Natural killer cell (primary cell): ENCODE data around the gene AIFM2. TPM values are rescaled to one million over a fixed set of nuclear protein-coding genes. Genes with fewer than 3 reads are reported as not detected.
"Not testable (repeated sequence)": the region's sequence is repeated elsewhere in the genome, so short reads cannot be mapped to it uniquely, and the experiment has no call there.

Experiments
- ATAC-seq, 3 donors: fragments of 150-1000 bp in 2 of 3; fragments of 200-7000 bp in 1 of 3; cut with Tn5 transposase; 1 replicate in 1 of 3; 2 replicates in 2 of 3; pipeline ENCODE4 v1.10.0; 2021; ENCODE audit warnings: mild to moderate bottlenecking in 2 of 3, moderate library complexity in 2 of 3
- DNase-seq, 2 donors: peaks; one replicate each; pipeline versions ENCODE4 v3.0.0 to v3.0.0-alpha.2; 2013 to 2021; ENCODE audit warnings: mixed read lengths in 1 of 2
- H3K27ac ChIP-seq: one replicate; pipeline ENCODE4 v1.5.1; 2013; ENCODE audit warnings: mild to moderate bottlenecking, low read length
- H3K27me3 ChIP-seq: one replicate; pipeline ENCODE4 v1.6.1; 2013; ENCODE audit warnings: low read length; ENCODE audit not compliant: control insufficient read depth, insufficient read depth
- H3K36me3 ChIP-seq: one replicate; pipeline ENCODE4 v1.6.1; 2013; ENCODE audit warnings: low read length; ENCODE audit not compliant: control insufficient read depth, insufficient read depth
- H3K4me1 ChIP-seq: one replicate; pipeline ENCODE4 v1.6.1; 2013; ENCODE audit warnings: low read length; ENCODE audit not compliant: control insufficient read depth, insufficient read depth
- H3K4me3 ChIP-seq: one replicate; pipeline ENCODE4 v1.5.1; 2013; ENCODE audit warnings: low read length
- H3K9me3 ChIP-seq: one replicate; pipeline ENCODE4 v1.6.1; 2013; ENCODE audit warnings: low read length; ENCODE audit not compliant: control insufficient read depth, insufficient read depth
- H3K27ac Mint-ChIP-seq, 2 donors: one replicate each; pipeline ENCODE4 v1.8.0; 2022; ENCODE audit warnings: mild to moderate bottlenecking in 2 of 2, mixed read lengths in 2 of 2, moderate library complexity in 1 of 2
- H3K27me3 Mint-ChIP-seq, 2 donors: one replicate each; pipeline ENCODE4 v1.8.0; 2022; ENCODE audit warnings: low read depth in 2 of 2, mixed read lengths in 2 of 2
- H3K36me3 Mint-ChIP-seq: one replicate; pipeline ENCODE4 v1.8.0; 2022; ENCODE audit warnings: mixed read lengths
- H3K4me1 Mint-ChIP-seq, 2 donors: one replicate each; pipeline ENCODE4 v1.8.0; 2022; ENCODE audit warnings: mixed read lengths in 2 of 2
- H3K4me3 Mint-ChIP-seq: one replicate; pipeline ENCODE4 v1.8.0; 2022; ENCODE audit warnings: mild to moderate bottlenecking, moderate library complexity, mixed read lengths
- H3K9me3 Mint-ChIP-seq, 2 donors: one replicate each; pipeline ENCODE4 v1.8.0; 2022; ENCODE audit warnings: mixed read lengths in 2 of 2
- WGBS: methylation state at CpG from one replicate; pipeline ENCODE4 v1.1.7; 2013; ENCODE audit warnings: missing lambda C conversion rate; ENCODE audit not compliant: insufficient coverage; 5-methylcytosine and 5-hydroxymethylcytosine counted together
- intact Hi-C: fragments of 100-400 bp; cut with micrococcal nuclease; formaldehyde crosslinking; loops from one replicate; pipeline ENCODE4 v1.14.2; 2022
- total RNA-seq, 4 donors: library from RNA; stranded (reverse); fragments of 120-200 nt in 1 of 4; gene quantifications; one replicate each; pipeline versions ENCODE4 v1.2.3 to v1.2.4, GENCODE V29; 2013 to 2022
- TF ChIP-seq, protein P1 (sequence below): fragments of 200-600 bp; IDR thresholded peaks from one replicate; pipeline ENCODE4 v1.8.0; 2022; ENCODE audit warnings: antibody characterized with exemption

Gene AIFM2
- total RNA-seq, 3 donors from 2014 or later (not counting 1 experiment from before 2014, with no cell fraction given): 3.7 to 4.2 (median 3.9) TPM

DNA sequence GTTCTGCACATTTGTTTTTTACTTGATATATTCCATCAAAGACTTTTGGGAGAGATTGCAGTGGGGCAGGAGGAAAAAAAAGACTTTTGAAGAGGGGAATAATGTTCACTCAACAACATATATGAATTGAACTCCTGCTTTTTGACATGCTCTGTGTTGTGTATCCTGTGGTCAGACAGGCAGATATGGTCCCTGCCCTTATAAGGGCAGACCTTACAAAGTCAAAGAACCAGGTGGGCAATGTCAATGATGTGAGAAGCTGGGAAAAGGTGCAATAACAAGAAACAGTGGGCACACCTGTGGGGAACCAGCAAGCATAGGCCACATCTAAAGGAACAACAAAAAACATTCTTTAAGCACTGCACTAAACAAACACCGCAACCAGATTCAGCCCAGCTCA is 8.2 kb downstream of the AIFM2 start:
- Histone ChIP-seq H3K27me3 (no peaks in the 10 kb centered on the region), H3K4me1 (peaks cover 4% of the 10 kb centered on the region), H3K36me3 (peaks cover 1% of the 10 kb centered on the region), H3K4me3 (no peak overlapping the region), H3K9me3 (no peaks in the 10 kb centered on the region), H3K27ac (no peak overlapping the region)
- TF ChIP-seq, protein P1, sequence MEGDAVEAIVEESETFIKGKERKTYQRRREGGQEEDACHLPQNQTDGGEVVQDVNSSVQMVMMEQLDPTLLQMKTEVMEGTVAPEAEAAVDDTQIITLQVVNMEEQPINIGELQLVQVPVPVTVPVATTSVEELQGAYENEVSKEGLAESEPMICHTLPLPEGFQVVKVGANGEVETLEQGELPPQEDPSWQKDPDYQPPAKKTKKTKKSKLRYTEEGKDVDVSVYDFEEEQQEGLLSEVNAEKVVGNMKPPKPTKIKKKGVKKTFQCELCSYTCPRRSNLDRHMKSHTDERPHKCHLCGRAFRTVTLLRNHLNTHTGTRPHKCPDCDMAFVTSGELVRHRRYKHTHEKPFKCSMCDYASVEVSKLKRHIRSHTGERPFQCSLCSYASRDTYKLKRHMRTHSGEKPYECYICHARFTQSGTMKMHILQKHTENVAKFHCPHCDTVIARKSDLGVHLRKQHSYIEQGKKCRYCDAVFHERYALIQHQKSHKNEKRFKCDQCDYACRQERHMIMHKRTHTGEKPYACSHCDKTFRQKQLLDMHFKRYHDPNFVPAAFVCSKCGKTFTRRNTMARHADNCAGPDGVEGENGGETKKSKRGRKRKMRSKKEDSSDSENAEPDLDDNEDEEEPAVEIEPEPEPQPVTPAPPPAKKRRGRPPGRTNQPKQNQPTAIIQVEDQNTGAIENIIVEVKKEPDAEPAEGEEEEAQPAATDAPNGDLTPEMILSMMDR: no peak
- Mint-ChIP-seq H3K4me3 (no peak overlapping the region), H3K4me1 (peaks cover 0 to 4% of the 10 kb centered on the region in 2 donors), H3K36me3 (no peaks in the 10 kb centered on the region), H3K27ac (no peak overlapping the region), H3K27me3 (no peaks in the 10 kb centered on the region), H3K9me3 (no peaks in the 10 kb centered on the region)
- DNase-seq (no peak), ATAC-seq (no peak)
- WGBS: 100% methylated on average over 1 of the region's 1 CpG
- intact Hi-C loops: no loop called here

DNA sequence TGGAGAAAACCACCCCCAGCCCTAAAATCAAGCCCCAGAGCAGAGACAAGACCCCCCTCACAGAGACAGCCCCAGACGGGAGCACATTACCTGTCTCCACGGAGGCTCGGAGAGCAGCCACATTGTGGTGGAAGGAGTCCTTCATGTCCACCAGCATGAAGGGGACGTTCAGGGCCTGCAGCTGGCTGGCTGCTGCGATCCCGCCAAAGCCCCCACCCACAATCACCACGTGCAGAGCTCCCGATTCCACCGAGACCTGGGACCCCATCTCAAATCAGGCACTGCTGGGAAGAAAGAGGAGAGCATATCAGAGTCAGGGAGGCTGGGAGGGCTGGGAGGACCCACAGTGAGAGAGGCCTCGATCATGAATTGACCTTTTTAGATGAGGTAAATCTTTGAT is 8.8 kb downstream of the AIFM2 start:
- no peak overlapping the region for H3K27ac Mint-ChIP-seq
- intact Hi-C loops: no loop called here
- no peak overlapping the region for H3K27ac ChIP-seq
- peaks cover 0 to 4% of the 10 kb centered on the region in 2 donors for H3K4me1 Mint-ChIP-seq
- no peaks in the 10 kb centered on the region for H3K36me3 Mint-ChIP-seq
- TF ChIP-seq, protein P1: no peak
- H3K27me3 ChIP-seq: no peaks in the 10 kb centered on the region
- H3K36me3 ChIP-seq: peaks cover 2% of the 10 kb centered on the region
- no peaks in the 10 kb centered on the region for H3K27me3 Mint-ChIP-seq
- DNase-seq (no peak), ATAC-seq (no peak)
- no peaks in the 10 kb centered on the region for H3K9me3 ChIP-seq
- no peak overlapping the region for H3K4me3 Mint-ChIP-seq
- H3K4me3 ChIP-seq: no peak overlapping the region
- H3K4me1 ChIP-seq: peaks cover 4% of the 10 kb centered on the region
- no peaks in the 10 kb centered on the region for H3K9me3 Mint-ChIP-seq
- 93% methylated on average over 8 of the region's 10 CpGs for WGBS

DNA sequence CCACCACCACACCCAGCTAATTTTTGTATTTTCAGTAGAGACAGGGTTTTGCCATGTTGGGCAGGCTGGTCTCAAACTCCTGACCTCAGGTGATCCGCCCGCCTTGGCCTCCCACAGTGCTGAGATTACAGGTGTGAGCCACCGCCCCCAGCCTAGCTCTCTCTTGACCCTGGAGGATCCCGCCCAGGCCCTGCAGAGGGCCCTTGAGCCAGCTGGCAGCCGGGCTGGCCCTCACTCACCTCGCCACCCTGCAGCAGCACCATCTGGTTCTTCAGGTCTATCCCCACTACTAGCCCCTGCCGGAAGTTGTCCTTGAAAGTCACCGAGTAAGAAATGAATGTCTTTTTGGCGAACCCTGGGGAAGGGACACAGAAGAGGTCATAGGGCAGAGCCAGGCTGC is 9.5 kb downstream of the AIFM2 start:
- H3K4me1 ChIP-seq, ATAC-seq, H3K4me3 ChIP-seq, H3K4me1 Mint-ChIP-seq, H3K36me3 Mint-ChIP-seq, H3K9me3 Mint-ChIP-seq, H3K9me3 ChIP-seq, intact Hi-C loops, H3K36me3 ChIP-seq, H3K27ac Mint-ChIP-seq, DNase-seq, H3K27ac ChIP-seq, H3K27me3 Mint-ChIP-seq, H3K4me3 Mint-ChIP-seq, H3K27me3 ChIP-seq: not testable (repeated sequence)
- WGBS: 94% methylated on average over 9 of the region's 9 CpGs

DNA sequence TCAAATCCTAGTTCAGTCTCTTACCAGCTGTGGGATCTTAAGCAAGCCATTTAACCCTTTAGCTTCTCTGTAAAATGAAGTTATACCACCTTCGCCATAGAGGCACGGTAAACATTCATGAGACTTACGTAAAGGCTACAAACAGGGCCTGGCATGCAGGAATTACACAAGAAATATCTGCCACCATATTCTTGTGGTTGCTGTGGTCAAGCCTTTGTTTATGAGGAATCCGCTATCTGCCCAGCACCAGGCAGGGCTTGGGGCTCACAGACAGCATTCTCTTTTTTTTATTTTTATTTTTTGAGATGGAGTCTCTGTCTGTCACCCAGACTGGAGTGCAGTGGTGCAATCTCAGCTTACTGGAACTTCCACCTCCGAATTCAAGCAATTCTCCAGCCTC is 9.9 kb downstream of the AIFM2 start:
- Mint-ChIP-seq H3K27me3 (no peaks in the 10 kb centered on the region), H3K36me3 (no peaks in the 10 kb centered on the region), H3K27ac (no peak overlapping the region), H3K4me1 (peaks cover 0 to 4% of the 10 kb centered on the region in 2 donors), H3K4me3 (no peak overlapping the region), H3K9me3 (no peaks in the 10 kb centered on the region)
- Histone ChIP-seq H3K4me3 (no peak overlapping the region), H3K27ac (no peak overlapping the region), H3K4me1 (peaks cover 4% of the 10 kb centered on the region), H3K9me3 (no peaks in the 10 kb centered on the region), H3K27me3 (no peaks in the 10 kb centered on the region), H3K36me3 (peaks cover 2% of the 10 kb centered on the region)
- no peak for ATAC-seq
- TF ChIP-seq, protein P1: no peak
- DNase-seq: no peak
- intact Hi-C loops: no loop called here
- WGBS: 72% methylated on average over 5 of the region's 5 CpGs
